NCI-H774 (cell line): ENCODE data around the gene COPE.

Experiments used
- DNase-seq: peaks from one replicate; lab custom pipeline; 2025; lab: John Stamatoyannopoulos, UW

The COPE gene

GRCh38 chr19:18850471-18851375 is 68.5 kb downstream of the COPE start:
- no peak for DNase-seq

DNA sequence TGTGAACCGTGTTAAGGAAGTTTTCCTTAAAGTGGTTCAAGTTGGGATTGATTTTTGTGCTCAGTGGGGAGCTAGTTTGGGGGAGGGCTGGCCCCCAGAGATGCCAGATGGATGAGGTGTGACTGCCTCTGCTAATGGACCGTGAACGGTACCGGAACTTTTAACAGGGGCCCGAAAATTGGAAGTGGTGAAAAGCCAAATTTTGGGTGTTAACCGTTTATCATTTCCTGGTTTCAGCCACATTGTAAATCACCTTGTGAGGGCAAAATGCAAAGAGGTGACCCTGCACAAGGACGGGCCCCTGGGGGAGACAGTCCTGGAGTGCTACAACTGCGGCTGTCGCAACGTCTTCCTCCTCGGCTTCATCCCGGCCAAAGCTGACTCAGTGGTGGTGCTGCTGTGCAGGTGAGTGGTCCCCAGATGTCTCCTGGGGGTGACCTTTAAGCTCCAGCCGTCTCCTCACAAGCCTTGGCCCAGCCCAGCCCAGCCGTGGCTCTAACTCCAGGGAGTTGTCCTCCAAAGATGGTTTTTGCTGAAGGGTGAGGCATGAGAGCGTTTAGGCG is 69.3 kb downstream of the COPE start:
- DNase-seq = no peak
